ENCODE results near the gene POLR2C.
A peak's percentile ranks its signal among the peaks of the same experiment; 100 is the strongest.

Gene POLR2C

DNA sequence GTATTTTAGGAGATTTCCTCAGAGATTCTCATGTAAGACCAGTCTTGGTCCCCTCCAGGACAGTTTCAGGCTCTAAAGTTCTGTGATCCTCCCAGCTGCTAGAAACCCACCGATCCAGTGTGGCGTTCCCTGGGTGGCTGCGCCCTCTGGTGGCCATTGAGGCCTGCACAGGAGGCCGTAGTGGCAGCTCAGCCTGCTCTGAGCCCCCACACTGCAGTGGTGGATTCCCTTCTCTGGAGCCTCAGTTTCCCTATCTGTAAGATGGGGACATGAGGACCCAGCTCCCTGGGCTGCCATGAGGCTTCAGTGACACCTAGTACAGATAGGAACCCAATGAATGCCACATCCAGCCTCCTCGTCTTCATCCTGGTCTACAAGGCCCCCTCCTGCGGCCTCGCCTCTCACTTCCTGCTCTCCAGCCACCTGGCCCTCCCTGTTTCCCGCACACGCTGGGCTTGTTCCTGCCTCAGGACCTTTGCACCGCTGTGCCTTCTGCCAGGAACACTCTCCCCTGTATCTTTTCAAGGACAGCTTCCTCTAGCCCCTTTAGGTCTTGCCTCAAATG, 57.4 kb downstream of the POLR2C start:
- TF ChIP-seq, protein P1, sequence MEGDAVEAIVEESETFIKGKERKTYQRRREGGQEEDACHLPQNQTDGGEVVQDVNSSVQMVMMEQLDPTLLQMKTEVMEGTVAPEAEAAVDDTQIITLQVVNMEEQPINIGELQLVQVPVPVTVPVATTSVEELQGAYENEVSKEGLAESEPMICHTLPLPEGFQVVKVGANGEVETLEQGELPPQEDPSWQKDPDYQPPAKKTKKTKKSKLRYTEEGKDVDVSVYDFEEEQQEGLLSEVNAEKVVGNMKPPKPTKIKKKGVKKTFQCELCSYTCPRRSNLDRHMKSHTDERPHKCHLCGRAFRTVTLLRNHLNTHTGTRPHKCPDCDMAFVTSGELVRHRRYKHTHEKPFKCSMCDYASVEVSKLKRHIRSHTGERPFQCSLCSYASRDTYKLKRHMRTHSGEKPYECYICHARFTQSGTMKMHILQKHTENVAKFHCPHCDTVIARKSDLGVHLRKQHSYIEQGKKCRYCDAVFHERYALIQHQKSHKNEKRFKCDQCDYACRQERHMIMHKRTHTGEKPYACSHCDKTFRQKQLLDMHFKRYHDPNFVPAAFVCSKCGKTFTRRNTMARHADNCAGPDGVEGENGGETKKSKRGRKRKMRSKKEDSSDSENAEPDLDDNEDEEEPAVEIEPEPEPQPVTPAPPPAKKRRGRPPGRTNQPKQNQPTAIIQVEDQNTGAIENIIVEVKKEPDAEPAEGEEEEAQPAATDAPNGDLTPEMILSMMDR (IDR thresholded peaks at IDR 0.05; ENCODE audit: low read depth, low read length, missing control alignments): peak; percentile 99
- DNase-seq (ENCODE audit: extremely low read depth, low read depth): no peak
- H3K4me3 ChIP-seq (replicated peaks; ENCODE audit: low read depth, low read length): no peak overlapping the region
